SK-N-SH (cell line): ENCODE data around the gene SAP30L. TPM values are rescaled to one million over a fixed set of nuclear protein-coding genes. Genes with fewer than 3 reads are reported as not detected.

Experiments
- CTCF ChIA-PET: fragments of 300-600, 350-600 bp; formaldehyde crosslinking; extraction: SDS; loops from one replicate; lab custom pipeline; 2021; lab: Yijun Ruan, JAX
- POLR2A ChIA-PET: fragments of 350-600 bp; sonication (Branson Sonifier 250); formaldehyde crosslinking; extraction: SDS; loops from one replicate; lab custom pipeline; 2020; ENCODE audit warnings: antibody characterized with exemption, inconsistent platforms; lab: Yijun Ruan, JAX
- DNase-seq: peaks from one replicate; pipeline ENCODE4 v3.0.0; 2012
- H2AFZ ChIP-seq: fragments of 200-600 bp; sonication (generic); 2 replicates; pipeline ENCODE4 v1.8.1; 2016; ENCODE audit warnings: antibody characterized with exemption, mild to moderate bottlenecking, low read depth
- H3F3A ChIP-seq: fragments of 200-600 bp; sonication (generic); replicated peaks from 2 replicates; pipeline ENCODE3; 2016; ENCODE audit warnings: antibody characterized with exemption, mild to moderate bottlenecking; ENCODE audit not compliant: insufficient read depth
- H3K27ac ChIP-seq, 2 experiments: fragments of 200-500 bp in 1 of 2; fragments of 200-600 bp in 1 of 2; sonication (Bioruptor generic) in 1 of 2; sonication (generic), shearing (Covaris generic) in 1 of 2; 2 replicates each; pipeline versions ENCODE4 v1.5.1 to v1.6.1; 2014 to 2016; ENCODE audit warnings: low read depth in 2 of 2, inconsistent platforms in 1 of 2, low read length in 1 of 2, mild to moderate bottlenecking in 1 of 2, mixed read lengths in 1 of 2
- H3K27me3 ChIP-seq: fragments of 200-600 bp; sonication (generic), shearing (Covaris generic); 2 replicates; pipeline ENCODE4 v1.6.1; 2016; ENCODE audit warnings: mixed run types; ENCODE audit not compliant: insufficient read depth
- H3K36me3 ChIP-seq, 2 experiments: fragments of 200-500 bp in 1 of 2; fragments of 200-600 bp in 1 of 2; sonication (Bioruptor generic) in 1 of 2; sonication (generic) in 1 of 2; replicated peaks in 1 of 2; 2 replicates each; pipeline versions ENCODE3 to v1.5.1; 2014 to 2016; ENCODE audit warnings: low read length in 1 of 2, mild to moderate bottlenecking in 1 of 2; ENCODE audit not compliant: insufficient read depth in 2 of 2, control insufficient read depth in 1 of 2
- H3K4me1 ChIP-seq, 2 experiments: fragments of 200-500 bp in 1 of 2; fragments of 200-600 bp in 1 of 2; sonication (Bioruptor generic) in 1 of 2; sonication (generic), shearing (Covaris generic) in 1 of 2; 2 replicates each; pipeline versions ENCODE4 v1.5.1 to v1.6.1; 2014 to 2016; ENCODE audit warnings: low read depth in 1 of 2, low read length in 1 of 2, mixed run types in 1 of 2; ENCODE audit not compliant: insufficient read depth in 2 of 2, control insufficient read depth in 1 of 2
- H3K4me2 ChIP-seq: fragments of 200-600 bp; sonication (generic), shearing (Covaris generic); 2 replicates; pipeline ENCODE4 v1.6.1; 2017; ENCODE audit warnings: mixed run types
- H3K4me3 ChIP-seq, 2 experiments: fragments of 200-500 bp in 1 of 2; fragments of 200-600 bp in 1 of 2; sonication (Bioruptor generic) in 1 of 2; sonication (generic), shearing (Covaris generic) in 1 of 2; 2 replicates each; pipeline versions ENCODE4 v1.5.1 to v1.8.1; 2014 to 2016; ENCODE audit warnings: low read depth in 2 of 2, inconsistent platforms in 1 of 2, low read length in 1 of 2, mild to moderate bottlenecking in 1 of 2, mixed read lengths in 1 of 2, moderate library complexity in 1 of 2
- H3K79me2 ChIP-seq: fragments of 200-600 bp; sonication (generic); 2 replicates; pipeline ENCODE4 v1.8.1; 2017; ENCODE audit warnings: mild to moderate bottlenecking; ENCODE audit not compliant: insufficient read depth
- H3K9ac ChIP-seq: fragments of 200-600 bp; sonication (generic); 2 replicates; pipeline ENCODE4 v1.6.1; 2017; ENCODE audit warnings: mixed run types
- H3K9me2 ChIP-seq: fragments of 200-600 bp; sonication (generic); 2 replicates; pipeline ENCODE4 v1.6.1; 2017; ENCODE audit warnings: mixed run types
- H3K9me3 ChIP-seq: fragments of 200-600 bp; sonication (generic); 2 replicates; pipeline ENCODE4 v1.6.1; 2017; ENCODE audit warnings: mixed run types, mild to moderate bottlenecking, moderate library complexity
- H4K20me1 ChIP-seq: fragments of 200-600 bp; sonication (generic); 2 replicates; pipeline ENCODE4 v1.6.1; 2017; ENCODE audit warnings: mild to moderate bottlenecking, mixed run types; ENCODE audit not compliant: insufficient read depth
- EZH2phosphoT487 ChIP-seq: fragments of 200-600 bp; sonication (generic); IDR thresholded peaks from 2 replicates; pipeline ENCODE4 v1.6.1; 2017; ENCODE audit warnings: low read depth, mixed run types, mild to moderate bottlenecking, antibody characterized with exemption, moderate library complexity, borderline replicate concordance
- FOXJ3 ChIP-seq: sonication (generic); formaldehyde crosslinking; IDR thresholded peaks from 2 replicates; pipeline ENCODE4 v1.5.1; 2020; ENCODE audit warnings: mild to moderate bottlenecking, missing genetic modification reagents
- FOXM1 ChIP-seq: IDR thresholded peaks from 2 replicates; pipeline ENCODE4 v1.4.0; 2012; ENCODE audit warnings: low read depth, mild to moderate bottlenecking
- GATA2 ChIP-seq: sonication (generic); formaldehyde crosslinking; IDR thresholded peaks from 2 replicates; pipeline ENCODE4 v1.5.0; 2020; ENCODE audit warnings: mild to moderate bottlenecking, missing genetic modification reagents
- JUND ChIP-seq: IDR thresholded peaks from 2 replicates; pipeline ENCODE4 v1.4.0; 2012
- NFIC ChIP-seq: IDR thresholded peaks from 2 replicates; pipeline ENCODE4 v1.4.0; 2012; ENCODE audit warnings: borderline replicate concordance
- NRF1 ChIP-seq: IDR thresholded peaks from 2 replicates; pipeline ENCODE4 v1.6.1; 2012; ENCODE audit warnings: low read depth, mild to moderate bottlenecking, low read length
- RAD21 ChIP-seq: IDR thresholded peaks from 2 replicates; pipeline ENCODE4 v1.6.1; 2012; ENCODE audit warnings: mild to moderate bottlenecking, low read length
- RCOR1 ChIP-seq: fragments of 150-350 bp; IDR thresholded peaks from 2 replicates; pipeline ENCODE4 v1.6.1; 2017; ENCODE audit warnings: antibody characterized with exemption, low read length
- RXRA ChIP-seq: IDR thresholded peaks from 2 replicates; pipeline ENCODE4 v1.4.0; 2012; ENCODE audit warnings: low read depth, mild to moderate bottlenecking, borderline replicate concordance
- SIN3A ChIP-seq: IDR thresholded peaks from 2 replicates; pipeline ENCODE4 v1.6.1; 2012; ENCODE audit warnings: low read depth, mild to moderate bottlenecking, low read length, moderate library complexity, borderline replicate concordance
- TCF12 ChIP-seq: IDR thresholded peaks from 2 replicates; pipeline ENCODE4 v1.4.0; 2012
- WGBS: methylation state at CpG from one replicate; pipeline ENCODE4 v1.1.6; 2017; ENCODE audit warnings: low lambda C conversion rate; 5-methylcytosine and 5-hydroxymethylcytosine counted together
- polyA plus RNA-seq, 3 experiments: library from polyadenylated mRNA; depleted of rRNA; stranded (reverse); fragments of >200 nt; gene quantifications; 2 replicates each; pipeline ENCODE4 v1.2.3, GENCODE V29; 2012
- TF ChIP-seq, protein P1 (sequence below): fragments of 150-350 bp; IDR thresholded peaks from 2 replicates; pipeline ENCODE4 v1.6.1; 2016; ENCODE audit warnings: mild to moderate bottlenecking, low read depth, low read length
- TF ChIP-seq, protein P2 (sequence below): IDR thresholded peaks from 2 replicates; pipeline ENCODE4 v1.6.1; 2012; ENCODE audit warnings: mild to moderate bottlenecking, low read depth, low read length, moderate library complexity
- TF ChIP-seq, protein P3 (sequence below): IDR thresholded peaks from 2 replicates; pipeline ENCODE4 v1.4.0; 2012; ENCODE audit warnings: low read depth, borderline replicate concordance
- TF ChIP-seq, protein P4 (sequence below): IDR thresholded peaks from 2 replicates; pipeline ENCODE4 v1.4.0; 2012; ENCODE audit warnings: low read depth
- TF ChIP-seq, protein P5 (sequence below): IDR thresholded peaks from 2 replicates; pipeline ENCODE4 v1.4.0; 2012; ENCODE audit warnings: low read depth, borderline replicate concordance
- TF ChIP-seq, protein P6 (sequence below): fragments of 150-350 bp; IDR thresholded peaks from 2 replicates; pipeline ENCODE4 v1.6.1; 2017; ENCODE audit warnings: antibody characterized with exemption, low read length, low read depth, borderline replicate concordance
- TF ChIP-seq, protein P7 (sequence below): fragments of 200-600 bp; sonication (generic); IDR thresholded peaks from 2 replicates; pipeline ENCODE4 v1.6.1; 2017; ENCODE audit warnings: antibody characterized with exemption, mild to moderate bottlenecking, moderate library complexity

The SAP30L gene
- polyA plus RNA-seq, 1 of the 3 experiments (the other 2 are of a cell fraction), result 26.6 TPM

DNA sequence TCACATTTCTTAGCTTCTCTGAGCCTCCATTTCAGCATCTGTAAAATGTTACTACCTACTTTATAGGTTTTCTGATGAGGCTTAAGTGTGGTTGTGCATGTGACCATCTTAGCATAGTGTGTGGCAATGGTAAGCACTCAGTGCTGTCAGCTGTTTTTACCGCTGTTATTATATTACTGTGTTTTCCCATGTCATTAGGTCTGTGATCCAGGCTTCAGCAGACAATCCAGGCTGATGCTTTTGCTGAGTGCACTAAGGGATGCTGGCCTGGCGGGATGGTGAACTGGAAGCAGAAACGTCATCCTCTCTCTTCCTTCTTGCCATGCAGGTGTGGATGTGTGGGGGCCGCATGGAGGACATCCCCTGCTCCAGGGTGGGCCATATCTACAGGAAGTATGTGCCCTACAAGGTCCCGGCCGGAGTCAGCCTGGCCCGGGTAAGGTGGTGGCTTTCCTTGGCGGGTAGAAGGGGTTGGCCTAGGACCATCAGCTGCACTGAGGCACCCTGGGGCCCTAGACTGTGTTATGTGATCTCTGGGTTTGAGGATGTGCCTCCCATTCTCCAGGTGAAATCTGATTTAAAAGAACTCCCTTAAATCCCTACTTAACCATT is 41.9 kb upstream of the SAP30L start:
- H3K36me3 ChIP-seq, result peaks cover 16 to 18% of the 10 kb centered on the region in 2 experiments
- no peak for DNase-seq
- WGBS, result 91% methylated on average over 6 of the region's 8 CpGs
- H2AFZ ChIP-seq, result no peak overlapping the region
- H4K20me1 ChIP-seq, result no peaks in the 10 kb centered on the region
- no peaks in the 10 kb centered on the region for H3K79me2 ChIP-seq
- no peak overlapping the region for H3K9ac ChIP-seq
- no peak for TF ChIP-seq FOXJ3 (CRISPR knock-in tag)
- TF ChIP-seq SIN3A, result no peak
- TF ChIP-seq, protein P1, sequence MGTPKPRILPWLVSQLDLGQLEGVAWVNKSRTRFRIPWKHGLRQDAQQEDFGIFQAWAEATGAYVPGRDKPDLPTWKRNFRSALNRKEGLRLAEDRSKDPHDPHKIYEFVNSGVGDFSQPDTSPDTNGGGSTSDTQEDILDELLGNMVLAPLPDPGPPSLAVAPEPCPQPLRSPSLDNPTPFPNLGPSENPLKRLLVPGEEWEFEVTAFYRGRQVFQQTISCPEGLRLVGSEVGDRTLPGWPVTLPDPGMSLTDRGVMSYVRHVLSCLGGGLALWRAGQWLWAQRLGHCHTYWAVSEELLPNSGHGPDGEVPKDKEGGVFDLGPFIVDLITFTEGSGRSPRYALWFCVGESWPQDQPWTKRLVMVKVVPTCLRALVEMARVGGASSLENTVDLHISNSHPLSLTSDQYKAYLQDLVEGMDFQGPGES, result no peak
- no peak for TF ChIP-seq RAD21
- no peak for TF ChIP-seq GATA2 (CRISPR knock-in tag)
- TF ChIP-seq FOXM1, result no peak
- TF ChIP-seq NRF1, result no peak
- TF ChIP-seq JUND, result no peak
- TF ChIP-seq, protein P2, sequence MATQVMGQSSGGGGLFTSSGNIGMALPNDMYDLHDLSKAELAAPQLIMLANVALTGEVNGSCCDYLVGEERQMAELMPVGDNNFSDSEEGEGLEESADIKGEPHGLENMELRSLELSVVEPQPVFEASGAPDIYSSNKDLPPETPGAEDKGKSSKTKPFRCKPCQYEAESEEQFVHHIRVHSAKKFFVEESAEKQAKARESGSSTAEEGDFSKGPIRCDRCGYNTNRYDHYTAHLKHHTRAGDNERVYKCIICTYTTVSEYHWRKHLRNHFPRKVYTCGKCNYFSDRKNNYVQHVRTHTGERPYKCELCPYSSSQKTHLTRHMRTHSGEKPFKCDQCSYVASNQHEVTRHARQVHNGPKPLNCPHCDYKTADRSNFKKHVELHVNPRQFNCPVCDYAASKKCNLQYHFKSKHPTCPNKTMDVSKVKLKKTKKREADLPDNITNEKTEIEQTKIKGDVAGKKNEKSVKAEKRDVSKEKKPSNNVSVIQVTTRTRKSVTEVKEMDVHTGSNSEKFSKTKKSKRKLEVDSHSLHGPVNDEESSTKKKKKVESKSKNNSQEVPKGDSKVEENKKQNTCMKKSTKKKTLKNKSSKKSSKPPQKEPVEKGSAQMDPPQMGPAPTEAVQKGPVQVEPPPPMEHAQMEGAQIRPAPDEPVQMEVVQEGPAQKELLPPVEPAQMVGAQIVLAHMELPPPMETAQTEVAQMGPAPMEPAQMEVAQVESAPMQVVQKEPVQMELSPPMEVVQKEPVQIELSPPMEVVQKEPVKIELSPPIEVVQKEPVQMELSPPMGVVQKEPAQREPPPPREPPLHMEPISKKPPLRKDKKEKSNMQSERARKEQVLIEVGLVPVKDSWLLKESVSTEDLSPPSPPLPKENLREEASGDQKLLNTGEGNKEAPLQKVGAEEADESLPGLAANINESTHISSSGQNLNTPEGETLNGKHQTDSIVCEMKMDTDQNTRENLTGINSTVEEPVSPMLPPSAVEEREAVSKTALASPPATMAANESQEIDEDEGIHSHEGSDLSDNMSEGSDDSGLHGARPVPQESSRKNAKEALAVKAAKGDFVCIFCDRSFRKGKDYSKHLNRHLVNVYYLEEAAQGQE, result no peak
- TF ChIP-seq, protein P3, sequence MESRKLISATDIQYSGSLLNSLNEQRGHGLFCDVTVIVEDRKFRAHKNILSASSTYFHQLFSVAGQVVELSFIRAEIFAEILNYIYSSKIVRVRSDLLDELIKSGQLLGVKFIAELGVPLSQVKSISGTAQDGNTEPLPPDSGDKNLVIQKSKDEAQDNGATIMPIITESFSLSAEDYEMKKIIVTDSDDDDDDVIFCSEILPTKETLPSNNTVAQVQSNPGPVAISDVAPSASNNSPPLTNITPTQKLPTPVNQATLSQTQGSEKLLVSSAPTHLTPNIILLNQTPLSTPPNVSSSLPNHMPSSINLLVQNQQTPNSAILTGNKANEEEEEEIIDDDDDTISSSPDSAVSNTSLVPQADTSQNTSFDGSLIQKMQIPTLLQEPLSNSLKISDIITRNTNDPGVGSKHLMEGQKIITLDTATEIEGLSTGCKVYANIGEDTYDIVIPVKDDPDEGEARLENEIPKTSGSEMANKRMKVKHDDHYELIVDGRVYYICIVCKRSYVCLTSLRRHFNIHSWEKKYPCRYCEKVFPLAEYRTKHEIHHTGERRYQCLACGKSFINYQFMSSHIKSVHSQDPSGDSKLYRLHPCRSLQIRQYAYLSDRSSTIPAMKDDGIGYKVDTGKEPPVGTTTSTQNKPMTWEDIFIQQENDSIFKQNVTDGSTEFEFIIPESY, result no peak
- no peak for TF ChIP-seq NFIC
- no peak for TF ChIP-seq EZH2phosphoT487
- TF ChIP-seq, protein P4, sequence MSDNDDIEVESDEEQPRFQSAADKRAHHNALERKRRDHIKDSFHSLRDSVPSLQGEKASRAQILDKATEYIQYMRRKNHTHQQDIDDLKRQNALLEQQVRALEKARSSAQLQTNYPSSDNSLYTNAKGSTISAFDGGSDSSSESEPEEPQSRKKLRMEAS, result no peak
- TF ChIP-seq TCF12, result no peak
- TF ChIP-seq, protein P5, sequence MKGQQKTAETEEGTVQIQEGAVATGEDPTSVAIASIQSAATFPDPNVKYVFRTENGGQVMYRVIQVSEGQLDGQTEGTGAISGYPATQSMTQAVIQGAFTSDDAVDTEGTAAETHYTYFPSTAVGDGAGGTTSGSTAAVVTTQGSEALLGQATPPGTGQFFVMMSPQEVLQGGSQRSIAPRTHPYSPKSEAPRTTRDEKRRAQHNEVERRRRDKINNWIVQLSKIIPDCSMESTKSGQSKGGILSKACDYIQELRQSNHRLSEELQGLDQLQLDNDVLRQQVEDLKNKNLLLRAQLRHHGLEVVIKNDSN, result no peak
- no peak for TF ChIP-seq RCOR1
- TF ChIP-seq, protein P6, sequence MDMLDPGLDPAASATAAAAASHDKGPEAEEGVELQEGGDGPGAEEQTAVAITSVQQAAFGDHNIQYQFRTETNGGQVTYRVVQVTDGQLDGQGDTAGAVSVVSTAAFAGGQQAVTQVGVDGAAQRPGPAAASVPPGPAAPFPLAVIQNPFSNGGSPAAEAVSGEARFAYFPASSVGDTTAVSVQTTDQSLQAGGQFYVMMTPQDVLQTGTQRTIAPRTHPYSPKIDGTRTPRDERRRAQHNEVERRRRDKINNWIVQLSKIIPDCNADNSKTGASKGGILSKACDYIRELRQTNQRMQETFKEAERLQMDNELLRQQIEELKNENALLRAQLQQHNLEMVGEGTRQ, result no peak
- no peak for TF ChIP-seq RXRA
- TF ChIP-seq, protein P7, sequence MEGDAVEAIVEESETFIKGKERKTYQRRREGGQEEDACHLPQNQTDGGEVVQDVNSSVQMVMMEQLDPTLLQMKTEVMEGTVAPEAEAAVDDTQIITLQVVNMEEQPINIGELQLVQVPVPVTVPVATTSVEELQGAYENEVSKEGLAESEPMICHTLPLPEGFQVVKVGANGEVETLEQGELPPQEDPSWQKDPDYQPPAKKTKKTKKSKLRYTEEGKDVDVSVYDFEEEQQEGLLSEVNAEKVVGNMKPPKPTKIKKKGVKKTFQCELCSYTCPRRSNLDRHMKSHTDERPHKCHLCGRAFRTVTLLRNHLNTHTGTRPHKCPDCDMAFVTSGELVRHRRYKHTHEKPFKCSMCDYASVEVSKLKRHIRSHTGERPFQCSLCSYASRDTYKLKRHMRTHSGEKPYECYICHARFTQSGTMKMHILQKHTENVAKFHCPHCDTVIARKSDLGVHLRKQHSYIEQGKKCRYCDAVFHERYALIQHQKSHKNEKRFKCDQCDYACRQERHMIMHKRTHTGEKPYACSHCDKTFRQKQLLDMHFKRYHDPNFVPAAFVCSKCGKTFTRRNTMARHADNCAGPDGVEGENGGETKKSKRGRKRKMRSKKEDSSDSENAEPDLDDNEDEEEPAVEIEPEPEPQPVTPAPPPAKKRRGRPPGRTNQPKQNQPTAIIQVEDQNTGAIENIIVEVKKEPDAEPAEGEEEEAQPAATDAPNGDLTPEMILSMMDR, result no peak
- CTCF ChIA-PET, result interaction anchor here (0.6 to 7.3 kb wide), 22 partner anchors 9 to 429 kb away, joined by 3 to 105 read pairs (median 8); partner anchors contain the start of gene GALNT10
- H3K9me3 ChIP-seq, result no peaks in the 10 kb centered on the region
- peaks cover 4 to 12% of the 10 kb centered on the region in 2 experiments; a peak in 2 of 4 replicates for H3K4me1 ChIP-seq
- H3K27me3 ChIP-seq, result no peaks in the 10 kb centered on the region
- no peak overlapping the region for H3K4me2 ChIP-seq
- no peaks in the 10 kb centered on the region for H3K9me2 ChIP-seq
- no peak overlapping the region for H3K27ac ChIP-seq
- POLR2A ChIA-PET, result no interaction called here
- no peaks in the 10 kb centered on the region for H3F3A ChIP-seq
- no peak overlapping the region for H3K4me3 ChIP-seq
